Memory B cell (primary cell): ENCODE measurements around the gene FRMPD2.
A peak's percentile ranks its signal among the peaks of the same experiment; 100 is the strongest.

Experiments
- ATAC-seq: fragments of 150-1000 bp; cut with Tn5 transposase; 2 replicates; pipeline ENCODE4 v1.10.0; 2021; ENCODE audit warnings: low read depth, mild to moderate bottlenecking, moderate library complexity
- DNase-seq, 2 donors: peaks; one replicate each; pipeline ENCODE4 v3.0.0; 2022; ENCODE audit warnings: low spot score in 2 of 2
- H3K27ac Mint-ChIP-seq: one replicate; pipeline ENCODE4 v1.8.0; 2022; ENCODE audit warnings: mild to moderate bottlenecking, moderate library complexity, mixed read lengths
- H3K27me3 Mint-ChIP-seq: one replicate; pipeline ENCODE4 v1.8.0; 2022; ENCODE audit warnings: mixed read lengths
- H3K36me3 Mint-ChIP-seq: one replicate; pipeline ENCODE4 v1.8.0; 2022; ENCODE audit warnings: mild to moderate bottlenecking, mixed read lengths
- H3K4me1 Mint-ChIP-seq: one replicate; pipeline ENCODE4 v1.8.0; 2022; ENCODE audit warnings: mixed read lengths
- H3K4me3 Mint-ChIP-seq: one replicate; pipeline ENCODE4 v1.8.0; 2022; ENCODE audit warnings: mild to moderate bottlenecking, moderate library complexity, mixed read lengths
- H3K9me3 Mint-ChIP-seq: one replicate; pipeline ENCODE4 v1.8.0; 2022; ENCODE audit warnings: mixed read lengths

FRMPD2 gene

GRCh38 chr10:48300556-48300955 lies 26.1 kb upstream of the FRMPD2 start:
- no peak overlapping the region for H3K27ac Mint-ChIP-seq
- H3K36me3 Mint-ChIP-seq: no peaks in the 10 kb centered on the region
- no peaks in the 10 kb centered on the region for H3K9me3 Mint-ChIP-seq
- H3K4me3 Mint-ChIP-seq: no peak overlapping the region
- no peaks in the 10 kb centered on the region for H3K27me3 Mint-ChIP-seq
- H3K4me1 Mint-ChIP-seq: peaks cover 3% of the 10 kb centered on the region
- DNase-seq: no peak
- no peak for ATAC-seq

- no peak overlapping the region for H3K27ac Mint-ChIP-seq
- H3K27me3 Mint-ChIP-seq: no peaks in the 10 kb centered on the region
- no peak overlapping the region for H3K4me3 Mint-ChIP-seq
- H3K4me1 Mint-ChIP-seq: peaks cover 3% of the 10 kb centered on the region
- H3K9me3 Mint-ChIP-seq: no peaks in the 10 kb centered on the region
- no peak for DNase-seq
- H3K36me3 Mint-ChIP-seq: no peaks in the 10 kb centered on the region
- no peak for ATAC-seq
These were observed 25.2 kb upstream of the FRMPD2 start for GRCh38 chr10:48299692-48300091.

- H3K4me1 Mint-ChIP-seq: peaks cover 3% of the 10 kb centered on the region
- H3K9me3 Mint-ChIP-seq: no peaks in the 10 kb centered on the region
- no peak overlapping the region for H3K27ac Mint-ChIP-seq
- no peaks in the 10 kb centered on the region for H3K27me3 Mint-ChIP-seq
- no peak for ATAC-seq
- no peak overlapping the region for H3K4me3 Mint-ChIP-seq
- H3K36me3 Mint-ChIP-seq: no peaks in the 10 kb centered on the region
- no peak for DNase-seq
These were observed 24.6 kb upstream of the FRMPD2 start for GRCh38 chr10:48299066-48299465.

- H3K4me3 Mint-ChIP-seq: no peak overlapping the region
- no peaks in the 10 kb centered on the region for H3K36me3 Mint-ChIP-seq
- ATAC-seq: no peak
- H3K4me1 Mint-ChIP-seq: no peaks in the 10 kb centered on the region
- no peaks in the 10 kb centered on the region for H3K27me3 Mint-ChIP-seq
- DNase-seq: no peak
- H3K27ac Mint-ChIP-seq: peak overlapping the region; percentile 15
- H3K9me3 Mint-ChIP-seq: no peaks in the 10 kb centered on the region
These were observed 22.1 kb upstream of the FRMPD2 start for GRCh38 chr10:48296576-48297098.

- H3K27me3 Mint-ChIP-seq: no peaks in the 10 kb centered on the region
- no peak for DNase-seq
- H3K4me1 Mint-ChIP-seq: peaks cover 2% of the 10 kb centered on the region
- H3K27ac Mint-ChIP-seq: no peak overlapping the region
- H3K4me3 Mint-ChIP-seq: no peak overlapping the region
- H3K9me3 Mint-ChIP-seq: no peaks in the 10 kb centered on the region
- H3K36me3 Mint-ChIP-seq: no peaks in the 10 kb centered on the region
- ATAC-seq: no peak
These were observed 19.9 kb upstream of the FRMPD2 start for GRCh38 chr10:48294431-48294830.

GRCh38 chr10:48292616-48293015 lies 18.1 kb upstream of the FRMPD2 start:
- H3K4me3 Mint-ChIP-seq: no peak overlapping the region
- no peaks in the 10 kb centered on the region for H3K36me3 Mint-ChIP-seq
- no peak for DNase-seq
- peaks cover 2% of the 10 kb centered on the region for H3K4me1 Mint-ChIP-seq
- no peaks in the 10 kb centered on the region for H3K27me3 Mint-ChIP-seq
- ATAC-seq: no peak
- no peaks in the 10 kb centered on the region for H3K9me3 Mint-ChIP-seq
- no peak overlapping the region for H3K27ac Mint-ChIP-seq

GRCh38 chr10:48291190-48291589 lies 16.7 kb upstream of the FRMPD2 start:
- Mint-ChIP-seq H3K27me3 (peaks cover 2% of the 10 kb centered on the region), H3K4me3 (no peak overlapping the region), H3K36me3 (peaks cover 2% of the 10 kb centered on the region), H3K4me1 (peaks cover 2% of the 10 kb centered on the region), H3K27ac (no peak overlapping the region), H3K9me3 (no peaks in the 10 kb centered on the region)
- DNase-seq: no peak
- ATAC-seq: no peak

- no peak for DNase-seq
- Mint-ChIP-seq H3K27me3 (peaks cover 7% of the 10 kb centered on the region), H3K36me3 (peaks cover 2% of the 10 kb centered on the region), H3K4me3 (no peak overlapping the region), H3K9me3 (no peaks in the 10 kb centered on the region), H3K27ac (no peak overlapping the region), H3K4me1 (peaks cover 5% of the 10 kb centered on the region)
- ATAC-seq: no peak
These were observed 15.8 kb upstream of the FRMPD2 start for GRCh38 chr10:48290286-48290685.

- Mint-ChIP-seq H3K36me3 (peaks cover 7% of the 10 kb centered on the region), H3K9me3 (peaks cover 3% of the 10 kb centered on the region)
These were observed 15.2 kb upstream of the FRMPD2 start for GRCh38 chr10:48289501-48290238.

GRCh38 chr10:48288661-48289060 lies 14.2 kb upstream of the FRMPD2 start:
- H3K36me3 Mint-ChIP-seq: peaks cover 11% of the 10 kb centered on the region
- DNase-seq (no peak), ATAC-seq (no peak)
- H3K4me1 Mint-ChIP-seq: peaks cover 5% of the 10 kb centered on the region
- peaks cover 11% of the 10 kb centered on the region for H3K27me3 Mint-ChIP-seq
- H3K9me3 Mint-ChIP-seq: peaks cover 8% of the 10 kb centered on the region
- H3K27ac Mint-ChIP-seq: no peak overlapping the region
- H3K4me3 Mint-ChIP-seq: no peak overlapping the region

More at GRCh38 chr10:48289501-48290238, 15.2 kb upstream of the FRMPD2 start:
- H3K4me3 Mint-ChIP-seq: no peak overlapping the region
- H3K4me1 Mint-ChIP-seq: peaks cover 5% of the 10 kb centered on the region
- peaks cover 11% of the 10 kb centered on the region for H3K27me3 Mint-ChIP-seq
- ATAC-seq (peak; percentile 68), DNase-seq (peak; percentile 20 to 46)
- H3K27ac Mint-ChIP-seq: no peak overlapping the region

- DNase-seq: no peak
- H3K27me3 Mint-ChIP-seq: peaks cover 11% of the 10 kb centered on the region
- no peak overlapping the region for H3K4me3 Mint-ChIP-seq
- peaks cover 8% of the 10 kb centered on the region for H3K9me3 Mint-ChIP-seq
- no peak for ATAC-seq
- peaks cover 7% of the 10 kb centered on the region for H3K4me1 Mint-ChIP-seq
- H3K36me3 Mint-ChIP-seq: peaks cover 11% of the 10 kb centered on the region
- no peak overlapping the region for H3K27ac Mint-ChIP-seq
These were observed 13.2 kb upstream of the FRMPD2 start for GRCh38 chr10:48287417-48288391.

- H3K27me3 Mint-ChIP-seq: peaks cover 11% of the 10 kb centered on the region
- peaks cover 11% of the 10 kb centered on the region for H3K9me3 Mint-ChIP-seq
- H3K27ac Mint-ChIP-seq: no peak overlapping the region
- no peak for ATAC-seq
- peaks cover 8% of the 10 kb centered on the region for H3K4me1 Mint-ChIP-seq
- peaks cover 13% of the 10 kb centered on the region for H3K36me3 Mint-ChIP-seq
- H3K4me3 Mint-ChIP-seq: no peak overlapping the region
- no peak for DNase-seq
These were observed 11.9 kb upstream of the FRMPD2 start for GRCh38 chr10:48286356-48286755.

GRCh38 chr10:48285710-48286109 lies 11.2 kb upstream of the FRMPD2 start:
- H3K9me3 Mint-ChIP-seq: peaks cover 11% of the 10 kb centered on the region
- DNase-seq: no peak
- peaks cover 8% of the 10 kb centered on the region for H3K4me1 Mint-ChIP-seq
- H3K36me3 Mint-ChIP-seq: peaks cover 16% of the 10 kb centered on the region
- H3K27ac Mint-ChIP-seq: no peak overlapping the region
- H3K27me3 Mint-ChIP-seq: peaks cover 11% of the 10 kb centered on the region
- no peak for ATAC-seq
- H3K4me3 Mint-ChIP-seq: no peak overlapping the region

- DNase-seq (no peak), ATAC-seq (no peak)
- Mint-ChIP-seq H3K9me3 (peaks cover 11% of the 10 kb centered on the region), H3K36me3 (peaks cover 16% of the 10 kb centered on the region), H3K4me3 (no peak overlapping the region), H3K4me1 (peaks cover 6% of the 10 kb centered on the region), H3K27ac (no peak overlapping the region), H3K27me3 (peaks cover 11% of the 10 kb centered on the region)
These were observed 10.3 kb upstream of the FRMPD2 start for GRCh38 chr10:48284811-48285210.
